ENCODE results near the gene RBBP7.

Gene RBBP7

GRCh38 chrX:16825264-16826035 is 44.7 kb downstream of the RBBP7 start:
- no peak for DNase-seq

GRCh38 chrX:16822723-16823122 is 47.4 kb downstream of the RBBP7 start:
- DNase-seq, result no peak

GRCh38 chrX:16819634-16820033 is 50.5 kb downstream of the RBBP7 start:
- no peak for DNase-seq

- no peak for DNase-seq
These were observed 55.6 kb downstream of the RBBP7 start for GRCh38 chrX:16814597-16814996.

GRCh38 chrX:16807976-16808542 is 62.1 kb downstream of the RBBP7 start:
- DNase-seq, result no peak

- DNase-seq, result no peak
These were observed 62.6 kb downstream of the RBBP7 start for GRCh38 chrX:16807548-16807947.

- no peak for DNase-seq
These were observed 65.2 kb downstream of the RBBP7 start for GRCh38 chrX:16804923-16805464.

GRCh38 chrX:16797841-16798240 is 72.3 kb downstream of the RBBP7 start:
- DNase-seq, result no peak

GRCh38 chrX:16797358-16797757 is 72.8 kb downstream of the RBBP7 start:
- DNase-seq, result no peak

- DNase-seq, result no peak
These were observed 73.9 kb downstream of the RBBP7 start for GRCh38 chrX:16796298-16796697.
